Measurements from ENCODE around the gene TIRAP.
"Not testable (repeated sequence)": the region's sequence is repeated elsewhere in the genome, so short reads cannot be mapped to it uniquely, and the experiment has no call there.

TIRAP gene

DNA sequence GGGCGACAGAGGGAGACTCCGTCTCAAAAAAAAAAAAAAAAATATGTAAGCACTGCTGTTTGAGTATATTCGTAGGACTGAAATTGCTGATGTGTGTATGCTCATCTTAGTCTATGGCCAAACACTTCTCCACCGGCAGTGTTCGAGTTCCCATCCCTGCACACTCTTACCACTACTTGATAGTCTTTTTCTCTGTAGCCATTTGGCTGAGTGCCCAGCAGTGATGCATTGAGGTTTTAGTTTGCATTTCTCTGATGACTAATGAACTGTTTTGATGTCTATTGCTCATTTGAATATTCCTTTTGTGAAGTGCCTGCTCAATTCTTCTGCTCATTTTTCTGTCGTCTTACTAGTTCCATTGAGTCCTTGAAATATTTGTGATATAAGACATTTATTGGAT, 1.9 kb downstream of the TIRAP start:
- DNase-seq (ENCODE audit: low read depth in 2 of 2): peak; percentile 72 to 81

DNA sequence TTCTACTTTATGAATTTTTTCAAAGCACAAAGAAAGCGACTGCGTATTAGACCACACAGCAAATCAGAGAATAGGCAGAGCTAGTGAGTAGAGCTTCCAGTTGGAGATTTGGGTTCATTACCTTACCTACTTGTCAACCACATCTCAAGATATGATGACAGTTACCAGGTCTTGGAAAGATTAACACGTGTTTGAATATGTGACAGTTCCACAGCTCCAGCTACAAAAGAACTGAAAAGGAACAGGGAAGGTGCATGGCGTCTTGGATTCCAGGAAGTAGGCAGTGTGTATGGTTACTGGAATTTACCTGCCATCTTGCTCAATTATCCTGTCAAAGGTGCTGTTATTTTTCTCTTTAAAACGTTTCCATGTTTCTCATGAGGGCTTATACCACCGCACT, 5.3 kb downstream of the TIRAP start:
- no peak for DNase-seq (ENCODE audit: low read depth in 2 of 2)

GRCh38 chr11:126290887-126291286, 8.0 kb downstream of the TIRAP start:
- no peak for DNase-seq (ENCODE audit: low read depth in 2 of 2)

DNA sequence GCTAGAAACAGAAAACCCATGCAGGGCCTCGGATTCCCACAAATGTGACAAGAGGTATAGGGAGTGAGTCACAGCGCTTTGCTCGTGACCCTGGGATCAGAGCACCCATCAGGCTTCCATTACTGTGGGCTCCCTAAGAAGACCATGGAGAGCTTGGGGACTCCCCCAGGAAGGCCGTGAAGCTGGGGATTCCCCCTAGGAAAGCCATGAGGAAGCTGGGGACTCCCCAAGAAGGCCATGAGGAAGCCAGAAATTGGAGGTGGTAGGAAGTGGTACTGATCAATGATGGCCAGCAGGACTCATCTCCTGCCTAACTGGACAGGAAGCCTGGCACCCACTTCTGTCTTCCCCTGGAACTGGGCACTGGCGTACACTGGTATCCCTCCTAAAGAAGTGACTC, 10.8 kb downstream of the TIRAP start:
- DNase-seq (ENCODE audit: low read depth in 2 of 2): no peak

- no peak for DNase-seq (ENCODE audit: low read depth in 2 of 2)
Observed at GRCh38 chr11:126297004-126297403, 14.1 kb downstream of the TIRAP start.

DNA sequence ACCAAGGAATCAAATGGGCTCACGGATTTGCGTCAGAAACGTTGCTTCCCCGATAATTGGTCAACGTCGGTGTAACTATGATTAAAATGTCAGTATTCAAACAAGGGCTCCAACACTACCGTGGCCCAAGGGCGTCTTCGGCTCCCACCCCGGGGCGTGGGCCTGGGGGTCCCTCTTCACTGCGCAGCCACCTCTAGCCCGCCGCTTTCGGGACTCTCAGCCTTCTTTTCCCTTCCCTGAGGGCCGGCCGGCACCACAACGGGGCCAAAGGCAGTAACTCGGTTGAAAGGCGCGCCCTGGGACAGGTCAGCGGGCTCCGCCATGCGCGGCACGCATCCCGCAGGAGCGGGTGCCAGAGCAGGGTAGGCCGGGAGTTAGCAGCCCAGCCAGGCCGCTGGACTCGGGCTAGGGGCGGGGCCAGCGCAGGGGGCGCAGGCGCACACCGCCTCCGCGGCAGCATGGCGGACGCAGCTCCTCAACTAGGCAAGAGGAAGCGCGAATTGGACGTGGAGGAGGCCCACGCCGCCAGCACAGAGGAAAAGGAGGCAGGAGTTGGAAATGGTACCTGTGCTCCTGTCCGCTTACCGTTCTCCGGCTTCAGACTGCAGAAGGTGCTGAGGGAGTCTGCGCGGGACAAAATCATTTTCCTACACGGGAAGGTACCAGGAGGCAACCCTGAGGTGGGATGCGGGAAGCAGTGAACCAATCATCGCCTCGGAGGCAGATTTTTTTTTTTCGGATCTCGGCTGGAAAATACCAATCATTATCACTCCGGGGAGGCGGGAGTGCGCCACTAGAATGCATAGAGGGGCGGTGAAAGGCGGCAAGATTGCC, 20.9 kb downstream of the TIRAP start, which contains the start of gene DCPS:
Gene DCPS, plus strand, starts transcription at position 438 of the 834 bp plus-strand sequence. Its CDS starts 21 bp downstream, at position 459.
- DNase-seq (ENCODE audit: low read depth in 2 of 2): peak; percentile 78 to 85

GRCh38 chr11:126304457-126305075, 21.7 kb downstream of the TIRAP start:
- DNase-seq (ENCODE audit: low read depth in 2 of 2): no peak

- no peak for DNase-seq (ENCODE audit: low read depth in 2 of 2)
Observed at GRCh38 chr11:126305699-126306098, 22.8 kb downstream of the TIRAP start.

DNA sequence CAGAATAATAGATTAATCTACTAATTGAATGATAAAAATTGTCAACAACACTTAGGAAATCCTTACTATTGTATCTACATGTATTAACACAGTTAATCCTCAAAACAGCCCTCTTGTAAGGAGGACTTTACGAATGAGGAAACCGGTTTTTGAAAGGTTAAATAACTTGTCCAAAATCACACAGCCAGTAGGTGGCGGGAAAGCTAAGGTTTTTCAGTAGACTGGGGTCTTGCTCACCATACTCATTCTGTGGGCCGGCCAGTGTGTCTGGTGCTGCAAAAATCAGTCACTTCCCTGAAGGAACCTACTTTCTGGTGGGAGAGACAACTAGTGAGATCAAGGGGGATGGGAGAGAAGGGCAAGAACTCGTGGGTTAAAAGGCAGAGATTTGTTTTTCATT, 24.8 kb downstream of the TIRAP start:
- no peak for DNase-seq (ENCODE audit: low read depth in 2 of 2)

DNA sequence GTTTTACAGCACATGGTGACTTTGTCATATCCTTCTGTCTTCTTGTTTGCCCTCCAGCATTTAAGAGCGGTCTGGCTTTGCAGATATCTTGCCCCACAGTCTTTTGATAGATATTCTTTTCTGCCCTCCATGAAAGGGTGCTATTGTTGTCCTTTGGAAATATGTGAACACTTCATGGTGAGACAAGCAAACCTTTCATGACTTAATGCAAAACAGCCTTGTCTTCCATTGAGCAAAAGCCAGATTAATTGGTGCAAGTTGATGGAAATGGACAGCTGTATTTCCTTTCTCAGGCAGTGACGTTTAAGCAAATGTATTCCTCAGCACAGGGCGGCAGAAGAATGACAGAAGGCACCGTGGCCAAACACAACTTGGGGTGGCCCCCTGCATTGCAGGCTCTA, 25.4 kb downstream of the TIRAP start:
- no peak for DNase-seq (ENCODE audit: low read depth in 2 of 2)

DNA sequence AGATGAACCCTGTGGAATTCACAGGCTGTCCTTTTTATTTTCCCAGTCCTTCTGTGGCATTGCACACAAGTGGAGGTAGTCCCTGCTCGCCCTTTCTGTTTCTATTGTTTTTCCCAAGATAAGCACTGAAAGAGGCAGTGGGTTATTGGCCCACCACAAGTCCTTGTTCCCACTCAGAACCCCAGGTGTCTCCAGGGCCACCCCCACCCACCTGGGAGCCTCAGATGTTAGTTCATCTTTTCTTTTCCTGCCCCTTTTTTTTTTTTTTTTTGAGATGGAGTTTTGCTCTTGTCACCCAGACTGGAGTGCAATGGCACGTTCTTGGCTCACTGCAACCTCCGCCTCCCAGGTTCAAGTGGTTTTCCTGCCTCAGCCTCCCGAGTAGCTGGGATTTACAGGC, 25.9 kb downstream of the TIRAP start:
- not testable (repeated sequence) for DNase-seq (ENCODE audit: low read depth in 2 of 2)

GRCh38 chr11:126310200-126310991, 27.5 kb downstream of the TIRAP start:
- peak in 1 of 2 donors; percentile 49 for DNase-seq (ENCODE audit: low read depth in 2 of 2)

DNA sequence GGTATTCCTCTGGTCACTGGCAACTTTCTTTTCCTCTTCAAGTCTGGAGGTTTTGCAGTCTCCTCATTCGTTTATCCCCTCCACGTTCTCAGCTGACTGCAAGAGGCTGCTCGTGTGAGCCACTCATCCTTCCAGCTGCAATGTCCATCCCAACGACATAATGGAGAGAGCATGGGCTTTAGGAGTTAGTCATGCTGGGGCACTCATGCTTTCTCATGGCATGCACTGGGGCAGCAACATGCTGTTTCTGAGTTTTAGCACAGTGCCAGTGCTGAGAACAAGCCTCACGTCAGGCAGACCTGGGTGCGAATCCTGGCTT, 28.1 kb downstream of the TIRAP start:
- DNase-seq (ENCODE audit: low read depth in 2 of 2): no peak

DNA sequence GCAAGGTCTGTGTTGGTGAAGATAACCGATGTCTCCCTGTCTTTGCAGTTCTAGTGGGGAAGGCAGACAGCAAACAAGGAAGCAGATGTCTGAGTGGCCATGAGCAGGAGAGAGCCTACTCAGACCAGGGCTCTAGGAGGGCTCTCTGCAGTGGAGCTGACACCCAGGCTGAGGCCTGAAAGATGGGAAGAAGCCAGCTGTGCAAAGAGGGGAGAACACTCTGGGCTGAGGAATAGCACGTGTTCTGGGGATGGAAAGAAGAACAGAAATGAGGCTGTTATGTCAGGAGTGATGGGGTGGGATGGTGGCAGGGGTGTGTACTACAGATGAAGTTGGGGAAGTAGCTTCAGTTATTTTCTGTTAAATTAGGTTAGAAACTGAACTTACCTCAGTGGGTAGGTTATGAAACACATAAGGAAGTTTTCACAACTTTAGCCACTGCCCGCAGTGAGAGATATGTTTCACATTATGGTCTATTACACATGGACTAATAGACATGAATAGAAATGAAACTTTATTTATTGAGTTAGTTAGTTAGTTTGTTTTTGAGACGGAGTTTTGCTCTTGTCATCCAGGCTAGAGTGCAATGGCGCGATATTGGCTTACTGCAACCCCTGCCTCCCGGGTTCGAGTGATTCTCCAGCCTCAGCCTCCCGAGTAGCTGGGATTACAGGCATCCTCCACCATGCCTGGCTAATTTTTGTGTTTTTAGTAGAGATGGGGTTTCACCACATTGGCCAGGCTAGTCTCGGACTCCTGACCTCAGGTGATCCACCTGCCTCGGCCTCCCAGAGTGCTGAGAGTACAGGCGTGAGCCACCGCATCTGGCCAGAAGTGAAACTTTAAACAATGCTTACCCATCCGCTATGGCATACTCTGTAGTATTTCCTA, 28.8 kb downstream of the TIRAP start:
- DNase-seq (ENCODE audit: low read depth in 2 of 2): no peak

DNA sequence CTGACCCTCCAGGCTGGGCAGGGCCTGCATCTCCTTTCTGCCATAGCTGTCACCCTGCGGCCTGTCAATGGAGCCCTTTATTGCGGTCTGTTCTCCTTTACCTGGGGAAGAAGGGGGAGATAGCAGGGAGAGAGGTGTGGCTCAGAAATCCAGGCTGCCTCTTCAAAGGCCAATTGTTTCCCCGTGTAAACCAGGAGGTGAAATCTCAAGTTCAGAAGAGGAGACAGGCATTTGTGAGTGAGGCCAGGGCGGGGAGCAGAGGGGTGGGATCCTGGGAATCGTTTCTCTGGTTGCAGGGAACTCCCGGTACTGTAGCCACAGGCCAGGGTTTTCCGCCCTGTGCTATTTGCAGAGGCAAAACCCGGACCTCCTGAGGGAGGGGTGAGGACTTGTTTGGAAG, 30.1 kb downstream of the TIRAP start:
- DNase-seq (ENCODE audit: low read depth in 2 of 2): no peak

GRCh38 chr11:126313826-126314225, 30.9 kb downstream of the TIRAP start:
- DNase-seq (ENCODE audit: low read depth in 2 of 2): no peak

- no peak for DNase-seq (ENCODE audit: low read depth in 2 of 2)
Observed at GRCh38 chr11:126317432-126317755, 34.5 kb downstream of the TIRAP start.

- no peak for DNase-seq (ENCODE audit: low read depth in 2 of 2)
Observed at GRCh38 chr11:126317756-126318573, 35.1 kb downstream of the TIRAP start.

DNA sequence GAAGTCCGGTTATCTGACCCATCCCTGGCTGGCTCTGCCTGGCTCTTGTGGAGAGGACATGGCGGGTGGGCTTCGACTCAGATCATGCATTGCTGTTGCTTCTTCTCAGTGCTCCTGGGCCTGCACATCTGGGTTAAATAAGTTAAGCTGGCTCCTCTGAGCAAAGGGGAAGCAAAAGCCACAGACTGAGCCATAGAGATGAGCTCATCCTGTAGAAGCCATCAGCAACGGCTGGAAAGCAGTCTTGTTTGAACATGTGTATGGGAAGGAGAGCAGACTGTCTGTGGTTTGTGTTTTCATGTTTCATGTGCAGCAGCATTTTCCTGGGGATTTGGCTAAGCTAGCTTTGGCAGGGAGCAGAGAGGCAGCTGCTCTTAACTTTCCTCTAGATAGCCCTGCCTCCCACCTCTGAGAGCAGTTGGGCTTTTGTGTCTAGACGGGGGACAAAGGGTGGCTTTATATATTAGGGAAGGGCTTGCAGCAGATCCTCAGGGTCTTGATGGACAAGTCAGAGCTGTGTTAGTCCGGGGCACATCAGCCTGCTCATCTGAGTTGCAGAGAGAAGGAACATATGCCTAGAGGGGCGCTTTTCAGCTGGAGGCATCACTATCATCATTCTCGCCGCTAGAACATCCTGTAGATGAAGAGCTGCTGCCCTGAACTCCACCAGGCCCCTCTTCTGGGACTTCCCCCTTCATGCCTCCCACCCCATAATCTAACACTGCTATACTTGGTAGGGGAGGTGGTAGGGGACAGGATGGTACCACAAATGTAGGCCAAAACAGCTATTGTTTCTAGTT, 35.9 kb downstream of the TIRAP start:
- DNase-seq (ENCODE audit: low read depth in 2 of 2): no peak

DNA sequence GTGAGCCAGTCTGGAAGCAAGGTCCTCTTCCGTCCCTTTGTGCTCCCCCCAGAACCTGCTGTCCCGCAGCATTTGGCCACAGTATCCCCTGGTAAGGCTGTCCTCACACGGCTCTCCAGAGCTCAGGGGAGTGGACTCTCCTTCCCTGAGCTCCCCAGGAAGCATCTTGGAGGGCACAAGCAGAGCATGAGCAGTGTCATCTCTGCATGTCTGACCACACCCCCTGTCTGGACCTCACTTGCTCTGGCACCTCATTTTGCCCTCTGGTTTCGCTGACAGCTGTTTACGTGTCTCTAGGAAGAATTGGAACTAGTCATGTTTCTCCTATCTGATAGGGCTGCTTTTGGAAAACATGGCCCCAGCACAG, 36.5 kb downstream of the TIRAP start:
- no peak for DNase-seq (ENCODE audit: low read depth in 2 of 2)
